Activated T-helper 1 cell treated with anti-CD3 and anti-CD28 coated beads, Interleukin-12 subunit alpha, Interleukin-12 subunit beta, Interleukin-2, Interleukin-4 antibody, amounts not matched to agents 30 ng/mL and 10 ng/mL and 1 ng/mL, durations not matched to agents 14 hours and 24 hours and 36 hours (primary cell): ENCODE measurements around the gene TMEM132C. TPM values are rescaled to one million over a fixed set of nuclear protein-coding genes. Genes with fewer than 3 reads are reported as not detected.

Experiments used
- DNase-seq: peaks from one replicate; pipeline ENCODE4 v3.0.0; 2021; ENCODE audit warnings: low spot score
- H3K27ac Mint-ChIP-seq: one replicate; pipeline ENCODE4 v1.8.0; 2021; ENCODE audit warnings: mild to moderate bottlenecking, mixed read lengths
- H3K27me3 Mint-ChIP-seq: one replicate; pipeline ENCODE4 v1.8.0; 2022; ENCODE audit warnings: mild to moderate bottlenecking, moderate library complexity, mixed read lengths; ENCODE audit not compliant: insufficient read depth
- H3K36me3 Mint-ChIP-seq: one replicate; pipeline ENCODE4 v1.8.0; 2021; ENCODE audit warnings: low read depth, mixed read lengths
- H3K4me1 Mint-ChIP-seq: one replicate; pipeline ENCODE4 v1.8.0; 2021; ENCODE audit warnings: low read depth, mixed read lengths
- H3K4me3 Mint-ChIP-seq: one replicate; pipeline ENCODE4 v1.8.0; 2021; ENCODE audit warnings: mild to moderate bottlenecking, moderate library complexity, mixed read lengths
- H3K9me3 Mint-ChIP-seq: one replicate; pipeline ENCODE4 v1.8.0; 2021; ENCODE audit warnings: mixed read lengths
- intact Hi-C: fragments of 100-400 bp; cut with micrococcal nuclease; formaldehyde crosslinking; loops from one replicate; pipeline ENCODE4 v1.15.1; 2024
- total RNA-seq: library from RNA; stranded (reverse); gene quantifications from 2 replicates; pipeline ENCODE4 v1.2.3, GENCODE V29; 2022

TMEM132C gene
- total RNA-seq, 1 donor from 2014 or later, result not detected

DNA sequence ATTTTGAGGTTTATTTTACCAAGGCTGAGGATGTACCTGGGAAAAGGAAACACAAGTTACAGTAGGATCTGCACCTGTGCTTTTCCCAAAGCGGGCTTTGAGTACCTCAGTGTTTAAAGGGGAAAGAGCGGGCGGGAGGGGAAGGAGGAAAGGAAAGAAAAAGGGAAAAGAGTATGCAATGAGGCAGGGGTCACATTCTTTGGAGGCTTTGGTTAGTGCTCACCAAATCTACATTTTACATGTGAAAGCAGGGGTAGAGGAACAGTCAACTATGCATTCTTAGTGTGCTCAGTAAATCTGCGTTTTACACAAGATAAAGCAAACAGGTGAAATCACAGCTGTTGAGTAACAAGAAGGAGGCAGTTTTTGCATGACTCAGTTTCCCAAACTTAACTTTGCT is 242.2 kb downstream of the TMEM132C start:
- intact Hi-C loops, result no loop called here
- Mint-ChIP-seq H3K36me3 (peaks cover 1% of the 10 kb centered on the region), H3K27me3 (no peaks in the 10 kb centered on the region), H3K4me3 (no peak overlapping the region), H3K9me3 (peaks cover 50% of the 10 kb centered on the region), H3K4me1 (no peaks in the 10 kb centered on the region), H3K27ac (no peak overlapping the region)
- DNase-seq, result no peak

DNA sequence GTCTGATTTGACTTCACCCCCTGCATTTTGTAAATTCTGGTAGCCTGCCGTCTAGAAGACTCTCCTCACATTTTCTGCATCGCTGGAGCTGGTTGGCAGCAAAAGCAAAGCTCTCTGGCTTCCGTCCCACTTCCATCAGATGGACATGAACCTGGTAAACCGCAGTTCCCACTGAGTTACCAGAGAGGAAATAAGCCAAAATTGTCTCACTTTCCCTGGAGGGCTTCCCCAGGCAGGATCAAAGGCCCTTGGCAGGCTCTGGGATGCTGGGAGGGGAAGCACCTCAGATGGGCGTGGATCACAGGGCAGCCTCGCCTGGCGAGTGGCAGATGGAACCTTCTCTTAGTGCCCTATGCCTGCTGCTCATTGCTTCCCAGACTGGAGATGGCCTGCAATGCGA is 243.5 kb downstream of the TMEM132C start:
- Mint-ChIP-seq H3K4me1 (no peaks in the 10 kb centered on the region), H3K27ac (no peak overlapping the region), H3K9me3 (peaks cover 54% of the 10 kb centered on the region), H3K4me3 (no peak overlapping the region), H3K36me3 (peaks cover 1% of the 10 kb centered on the region), H3K27me3 (no peaks in the 10 kb centered on the region)
- no peak for DNase-seq
- intact Hi-C loops, result no loop called here

DNA sequence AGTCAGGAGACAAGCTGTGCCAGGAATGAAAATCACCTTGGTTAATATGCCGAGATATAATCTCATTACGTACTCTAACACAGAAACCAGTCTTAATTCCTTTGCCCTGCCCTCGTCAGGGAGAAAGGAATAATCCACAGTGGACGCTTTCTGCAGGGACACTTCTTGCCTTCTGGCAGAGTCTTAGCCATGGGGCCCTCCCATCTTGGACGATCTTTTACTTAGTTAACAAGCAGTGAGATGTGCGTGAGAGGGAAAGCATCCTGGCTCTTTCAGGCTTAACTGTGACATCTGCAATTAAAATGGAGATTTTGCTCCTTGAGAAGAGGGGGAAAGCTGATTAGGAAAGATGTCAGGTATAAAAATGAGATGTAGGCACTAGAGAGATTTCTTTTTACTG is 246.4 kb downstream of the TMEM132C start:
- no peaks in the 10 kb centered on the region for H3K27me3 Mint-ChIP-seq
- no peaks in the 10 kb centered on the region for H3K4me1 Mint-ChIP-seq
- intact Hi-C loops, result no loop called here
- no peak for DNase-seq
- no peak overlapping the region for H3K27ac Mint-ChIP-seq
- no peak overlapping the region for H3K4me3 Mint-ChIP-seq
- peaks cover 42% of the 10 kb centered on the region for H3K9me3 Mint-ChIP-seq
- H3K36me3 Mint-ChIP-seq, result peaks cover 1% of the 10 kb centered on the region

DNA sequence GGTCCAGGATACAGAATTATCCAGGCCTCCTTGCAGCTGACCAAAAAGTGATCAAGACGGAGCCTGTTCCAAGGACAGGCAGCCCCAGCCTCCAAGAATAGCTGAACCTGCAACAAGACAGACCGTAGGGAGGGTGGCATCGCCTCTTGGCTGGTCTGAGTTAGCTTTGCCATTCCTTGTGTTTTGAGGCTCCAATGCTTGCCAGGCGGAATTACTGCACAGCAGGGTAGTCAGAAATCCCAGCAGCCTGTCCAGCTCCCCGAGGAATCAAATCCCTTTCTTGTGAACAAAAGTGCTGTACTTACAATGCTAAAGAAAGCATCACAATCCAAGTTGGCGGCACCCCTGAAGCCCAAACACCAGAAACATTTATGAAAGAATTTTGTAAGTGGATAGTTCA is 246.9 kb downstream of the TMEM132C start:
- Mint-ChIP-seq H3K4me3 (no peak overlapping the region), H3K4me1 (no peaks in the 10 kb centered on the region), H3K27me3 (no peaks in the 10 kb centered on the region), H3K36me3 (peaks cover 1% of the 10 kb centered on the region), H3K9me3 (peaks cover 37% of the 10 kb centered on the region), H3K27ac (no peak overlapping the region)
- intact Hi-C loops, result no loop called here
- DNase-seq, result no peak

DNA sequence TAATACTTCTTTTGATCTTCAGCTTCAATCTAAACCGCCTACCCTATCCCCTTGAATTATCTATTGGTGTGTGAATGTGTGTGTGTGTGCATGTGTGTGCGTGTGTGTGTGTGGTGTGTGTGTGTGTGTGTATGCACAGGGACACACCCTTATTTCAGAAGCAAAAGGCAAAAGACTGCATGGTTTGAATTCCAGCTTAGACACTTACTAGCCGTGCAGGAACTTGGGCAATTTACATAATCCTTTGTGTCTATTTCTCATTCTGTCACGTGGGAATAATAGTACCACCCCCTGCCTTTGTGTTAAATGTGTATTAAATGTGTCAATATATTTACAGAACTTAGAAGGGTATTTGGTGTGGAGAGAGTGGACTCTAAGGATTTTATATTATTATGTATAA is 251.7 kb downstream of the TMEM132C start:
- no peak for DNase-seq
- intact Hi-C loops, result no loop called here
- no peaks in the 10 kb centered on the region for H3K36me3 Mint-ChIP-seq
- H3K4me3 Mint-ChIP-seq, result no peak overlapping the region
- peaks cover 11% of the 10 kb centered on the region for H3K9me3 Mint-ChIP-seq
- no peaks in the 10 kb centered on the region for H3K27me3 Mint-ChIP-seq
- H3K4me1 Mint-ChIP-seq, result no peaks in the 10 kb centered on the region
- H3K27ac Mint-ChIP-seq, result no peak overlapping the region

DNA sequence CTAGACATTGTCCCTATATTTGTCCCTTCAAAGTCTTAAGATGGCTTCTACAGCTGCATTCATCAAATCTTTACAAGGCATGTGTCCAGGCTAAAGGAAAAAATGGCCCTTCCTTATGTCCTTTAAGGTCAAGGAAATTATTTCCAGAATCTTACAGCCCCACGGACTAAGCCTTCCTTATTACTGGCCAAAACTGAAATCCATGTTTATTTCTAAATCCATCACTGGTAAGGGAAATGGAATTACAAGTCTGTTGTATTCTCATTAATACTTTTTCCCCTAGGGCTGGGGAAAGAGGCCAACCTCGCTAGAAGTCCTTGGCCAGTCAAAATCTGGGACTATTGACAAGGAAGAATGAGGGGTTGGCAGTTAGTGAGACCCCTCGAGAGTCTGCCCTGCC is 252.5 kb downstream of the TMEM132C start:
- peaks cover 11% of the 10 kb centered on the region for H3K9me3 Mint-ChIP-seq
- no peak overlapping the region for H3K27ac Mint-ChIP-seq
- no peaks in the 10 kb centered on the region for H3K27me3 Mint-ChIP-seq
- intact Hi-C loops, result no loop called here
- no peaks in the 10 kb centered on the region for H3K36me3 Mint-ChIP-seq
- DNase-seq, result no peak
- no peak overlapping the region for H3K4me3 Mint-ChIP-seq
- H3K4me1 Mint-ChIP-seq, result no peaks in the 10 kb centered on the region

DNA sequence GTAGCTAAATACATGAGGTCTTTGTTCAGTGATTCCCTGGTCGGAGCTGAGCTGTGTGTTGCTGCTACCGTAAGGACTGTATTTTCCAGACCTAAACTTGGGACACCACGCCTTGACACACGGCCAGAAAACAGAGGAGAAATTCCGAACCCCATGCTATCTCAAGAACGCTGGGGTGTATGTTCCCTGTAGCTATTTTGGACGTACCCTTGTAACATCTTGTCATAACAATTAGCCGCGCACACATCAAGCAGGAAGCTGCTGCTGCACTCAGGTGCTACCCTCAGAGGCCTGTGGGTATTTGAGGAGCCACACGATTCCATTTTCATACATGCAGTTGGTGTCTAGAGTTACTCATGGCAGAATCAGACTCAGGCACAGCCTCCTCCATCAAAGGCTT is 255.0 kb downstream of the TMEM132C start:
- no peaks in the 10 kb centered on the region for H3K36me3 Mint-ChIP-seq
- H3K9me3 Mint-ChIP-seq, result peaks cover 12% of the 10 kb centered on the region
- no peak overlapping the region for H3K27ac Mint-ChIP-seq
- H3K4me3 Mint-ChIP-seq, result no peak overlapping the region
- no peak for DNase-seq
- no peaks in the 10 kb centered on the region for H3K27me3 Mint-ChIP-seq
- H3K4me1 Mint-ChIP-seq, result no peaks in the 10 kb centered on the region
- intact Hi-C loops, result no loop called here

DNA sequence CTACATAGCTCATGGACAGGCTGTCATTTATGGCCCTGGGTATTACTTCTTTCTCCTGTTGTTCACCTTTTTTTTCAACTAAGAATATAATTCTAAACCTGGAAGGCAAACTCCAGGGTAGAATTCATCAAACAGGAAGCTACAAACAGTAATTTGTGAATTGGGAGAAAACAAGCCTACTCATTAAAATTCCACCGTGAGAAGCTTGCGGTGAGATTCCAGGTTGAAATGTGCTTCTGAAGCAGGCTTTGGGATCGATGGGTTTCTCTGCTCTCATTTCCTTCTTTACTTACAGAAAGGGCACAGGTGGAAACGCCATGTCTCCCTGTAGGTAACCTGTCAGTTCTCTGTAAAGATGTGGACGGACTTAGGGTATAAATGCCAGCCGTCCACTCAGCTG is 257.5 kb downstream of the TMEM132C start:
- Mint-ChIP-seq H3K4me1 (no peaks in the 10 kb centered on the region), H3K4me3 (no peak overlapping the region), H3K9me3 (peaks cover 12% of the 10 kb centered on the region), H3K27ac (no peak overlapping the region), H3K27me3 (no peaks in the 10 kb centered on the region), H3K36me3 (no peaks in the 10 kb centered on the region)
- intact Hi-C loops, result no loop called here
- no peak for DNase-seq

DNA sequence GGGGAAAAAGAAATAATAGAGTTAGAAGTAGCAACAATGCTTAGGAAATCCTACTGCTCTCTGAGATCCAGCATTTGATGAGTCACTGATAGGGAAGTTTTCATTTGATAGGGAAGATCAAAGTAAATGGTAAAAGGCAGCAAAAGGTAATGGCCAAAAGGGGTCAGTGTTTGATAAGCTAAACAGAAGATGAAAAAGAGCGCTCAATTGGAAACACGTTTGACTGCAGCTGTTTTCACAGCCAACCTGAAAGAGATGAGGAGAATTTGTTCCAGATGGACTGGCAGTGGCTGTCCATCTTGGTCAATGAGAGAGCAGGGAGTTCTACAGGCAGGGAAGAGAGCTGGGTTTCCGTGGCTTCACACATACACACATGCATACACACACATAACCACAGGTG is 264.2 kb downstream of the TMEM132C start:
- H3K4me3 Mint-ChIP-seq, result no peak overlapping the region
- H3K36me3 Mint-ChIP-seq, result no peaks in the 10 kb centered on the region
- DNase-seq, result no peak
- H3K4me1 Mint-ChIP-seq, result no peaks in the 10 kb centered on the region
- no peaks in the 10 kb centered on the region for H3K27me3 Mint-ChIP-seq
- H3K27ac Mint-ChIP-seq, result no peak overlapping the region
- no peaks in the 10 kb centered on the region for H3K9me3 Mint-ChIP-seq
- intact Hi-C loops, result no loop called here

DNA sequence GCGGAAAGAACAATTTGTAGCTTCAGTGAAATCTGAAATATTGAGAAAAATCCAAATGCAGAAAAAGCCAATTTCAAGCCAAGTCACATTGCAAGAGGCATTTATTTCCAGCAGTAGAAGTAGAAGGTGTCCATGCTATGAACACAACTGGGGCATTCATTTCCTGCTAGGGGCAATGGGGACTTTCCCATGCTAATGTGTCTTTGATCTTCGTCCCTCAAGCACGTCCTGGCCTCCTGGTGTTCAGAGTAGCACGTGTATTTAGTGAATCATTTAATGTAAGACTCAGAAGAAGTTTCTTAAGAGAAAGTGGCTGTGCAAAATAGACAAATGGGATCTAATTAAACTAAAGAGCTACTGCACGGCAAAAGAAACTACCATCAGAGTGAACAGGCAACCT is 267.9 kb downstream of the TMEM132C start:
- Mint-ChIP-seq H3K4me3 (no peak overlapping the region), H3K4me1 (no peaks in the 10 kb centered on the region), H3K27ac (no peak overlapping the region), H3K9me3 (no peaks in the 10 kb centered on the region), H3K27me3 (no peaks in the 10 kb centered on the region), H3K36me3 (no peaks in the 10 kb centered on the region)
- intact Hi-C loops, result no loop called here
- no peak for DNase-seq

DNA sequence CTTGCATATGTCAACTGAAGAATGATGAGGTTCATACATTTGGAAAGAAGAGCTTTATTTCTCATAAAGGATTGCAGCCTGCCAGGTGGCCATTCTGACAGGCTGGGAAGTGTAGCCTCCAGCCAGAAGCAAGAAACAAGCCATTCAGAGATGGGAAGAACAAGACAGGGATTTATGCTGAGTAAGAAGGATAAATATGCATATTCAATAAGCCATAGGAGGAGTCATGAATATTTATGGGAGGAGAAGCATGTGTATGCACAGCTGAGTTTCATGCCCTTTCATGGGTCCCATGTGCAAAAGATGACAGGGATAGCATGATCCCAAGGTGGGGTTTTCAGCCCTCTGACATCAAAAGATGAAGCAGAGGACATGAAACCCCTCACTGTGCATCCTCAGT is 269.8 kb downstream of the TMEM132C start:
- no peaks in the 10 kb centered on the region for H3K4me1 Mint-ChIP-seq
- no peak overlapping the region for H3K27ac Mint-ChIP-seq
- H3K27me3 Mint-ChIP-seq, result no peaks in the 10 kb centered on the region
- no peak for DNase-seq
- no peaks in the 10 kb centered on the region for H3K36me3 Mint-ChIP-seq
- no peaks in the 10 kb centered on the region for H3K9me3 Mint-ChIP-seq
- H3K4me3 Mint-ChIP-seq, result no peak overlapping the region
- intact Hi-C loops, result no loop called here

DNA sequence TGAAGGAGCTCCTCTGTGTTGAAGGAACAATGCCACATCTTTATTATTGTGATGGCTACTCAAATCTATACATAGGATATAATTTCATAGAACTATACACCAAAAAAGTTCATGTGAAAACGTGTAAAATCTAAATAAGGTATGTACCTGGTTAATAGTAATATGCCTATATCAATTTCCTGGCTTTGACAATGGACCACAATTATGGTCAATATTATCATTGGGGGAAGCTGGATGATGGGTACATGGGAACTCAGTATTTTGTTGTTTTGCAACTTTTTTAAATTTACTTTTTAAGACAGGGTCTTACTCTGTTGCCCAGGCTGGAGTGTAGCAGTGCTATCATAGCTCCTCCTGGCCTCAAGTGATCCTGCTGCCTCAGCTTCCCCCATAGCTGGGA is 270.7 kb downstream of the TMEM132C start:
- H3K4me1 Mint-ChIP-seq, result no peaks in the 10 kb centered on the region
- H3K4me3 Mint-ChIP-seq, result no peak overlapping the region

DNA sequence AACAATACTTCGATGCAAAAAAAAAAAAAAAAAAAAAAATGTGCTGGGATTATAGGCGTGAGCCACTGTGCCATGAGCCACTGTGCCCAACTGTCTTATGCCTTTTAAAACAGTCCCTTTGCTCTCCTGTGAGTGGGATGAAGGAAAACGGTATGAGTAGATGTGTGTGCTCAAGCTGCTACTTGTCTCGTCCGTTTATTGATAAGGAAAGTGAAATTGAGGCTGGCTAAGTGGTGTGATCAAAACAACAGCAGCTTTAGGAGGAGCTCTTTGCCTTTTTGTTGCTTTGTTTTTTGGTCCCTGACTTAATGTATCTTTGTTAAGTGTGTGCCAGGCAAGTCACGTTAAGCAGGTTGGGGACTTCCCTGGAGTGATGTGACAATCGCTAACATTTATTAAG is 275.9 kb downstream of the TMEM132C start:
- Mint-ChIP-seq H3K36me3 (no peaks in the 10 kb centered on the region), H3K27me3 (no peaks in the 10 kb centered on the region), H3K27ac (no peak overlapping the region), H3K9me3 (no peaks in the 10 kb centered on the region), H3K4me3 (no peak overlapping the region), H3K4me1 (no peaks in the 10 kb centered on the region)
- intact Hi-C loops, result no loop called here
- no peak for DNase-seq

More for the DNA sequence above, 270.7 kb downstream of the TMEM132C start:
- Mint-ChIP-seq H3K36me3 (no peaks in the 10 kb centered on the region), H3K27ac (no peak overlapping the region), H3K27me3 (no peaks in the 10 kb centered on the region), H3K9me3 (no peaks in the 10 kb centered on the region)
- intact Hi-C loops, result no loop called here
- DNase-seq, result no peak

DNA sequence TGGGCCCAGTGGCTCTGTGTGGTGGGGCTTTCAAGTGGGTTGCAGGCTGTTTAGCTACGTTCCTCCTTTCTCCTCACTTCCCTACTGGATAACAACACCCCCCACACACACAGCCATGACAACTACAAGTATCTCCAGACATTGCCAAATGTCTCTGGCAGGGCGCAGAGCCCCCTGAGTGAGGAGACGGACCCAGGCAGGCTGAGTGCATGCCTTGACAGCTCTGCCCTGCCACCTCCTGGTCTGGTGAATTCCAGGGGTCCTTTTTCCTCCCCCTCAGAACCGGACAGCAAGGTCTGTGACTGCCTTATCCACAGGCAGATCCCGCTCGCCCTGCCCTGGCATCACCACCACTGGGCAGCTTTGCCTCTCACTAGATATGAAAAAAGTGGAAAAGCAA is 276.5 kb downstream of the TMEM132C start:
- Mint-ChIP-seq H3K36me3 (no peaks in the 10 kb centered on the region), H3K4me3 (no peak overlapping the region), H3K9me3 (no peaks in the 10 kb centered on the region), H3K27ac (no peak overlapping the region), H3K4me1 (no peaks in the 10 kb centered on the region), H3K27me3 (no peaks in the 10 kb centered on the region)
- intact Hi-C loops, result no loop called here
- no peak for DNase-seq
